HG03575 (cell line): ENCODE measurements around the gene MMADHC.
A peak's percentile ranks its signal among the peaks of the same experiment; 100 is the strongest.

ENCODE experiments used
- ATAC-seq: cut with Tn5 transposase; IDR thresholded peaks from one replicate; pipeline ENCODE4 v1.9.1; 2021; ENCODE audit not compliant: unreplicated experiment, insufficient number of reproducible peaks, low FRiP score; ENCODE audit errors: extremely low read depth

The MMADHC gene

DNA sequence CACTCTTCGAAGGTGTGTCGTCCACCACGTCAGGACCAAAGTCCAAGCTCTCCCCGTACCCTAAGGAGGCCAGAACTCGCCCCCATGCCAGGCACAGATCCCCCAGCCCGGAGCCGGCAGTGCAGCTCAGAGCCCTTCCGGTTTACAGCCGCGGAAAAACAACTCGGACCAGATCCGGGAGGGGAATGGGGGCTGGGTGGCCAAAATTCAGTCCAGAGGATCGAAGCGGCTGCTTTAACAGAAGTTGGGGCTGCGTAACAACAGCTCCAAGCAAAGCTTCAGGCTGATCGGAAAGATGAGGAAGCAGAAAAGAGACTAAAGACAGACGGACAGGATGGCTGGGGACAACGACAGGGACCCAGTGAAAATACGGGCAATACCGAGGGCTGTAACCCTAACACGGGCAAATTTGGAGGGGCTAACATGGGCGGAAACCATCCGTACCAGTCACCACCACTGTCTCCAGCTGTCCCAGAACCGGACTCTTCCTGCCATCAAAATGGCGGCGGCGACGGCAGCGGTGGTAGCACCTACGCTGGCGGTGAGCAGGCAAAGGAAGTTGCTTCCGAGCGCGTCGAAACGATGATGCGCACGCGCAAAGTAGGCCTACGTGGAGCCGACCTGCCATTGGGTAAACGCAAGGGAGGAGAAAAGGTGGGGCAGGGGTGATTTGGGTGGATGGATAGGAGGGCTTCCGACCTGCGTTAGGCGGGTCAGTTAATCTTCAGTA is at the start of gene MMADHC:
Gene MMADHC, minus strand, starts transcription at position 556 of the 730 bp plus-strand sequence. CDS start 678 bp downstream, outside the sequence.
- ATAC-seq, result peak; percentile 96

DNA sequence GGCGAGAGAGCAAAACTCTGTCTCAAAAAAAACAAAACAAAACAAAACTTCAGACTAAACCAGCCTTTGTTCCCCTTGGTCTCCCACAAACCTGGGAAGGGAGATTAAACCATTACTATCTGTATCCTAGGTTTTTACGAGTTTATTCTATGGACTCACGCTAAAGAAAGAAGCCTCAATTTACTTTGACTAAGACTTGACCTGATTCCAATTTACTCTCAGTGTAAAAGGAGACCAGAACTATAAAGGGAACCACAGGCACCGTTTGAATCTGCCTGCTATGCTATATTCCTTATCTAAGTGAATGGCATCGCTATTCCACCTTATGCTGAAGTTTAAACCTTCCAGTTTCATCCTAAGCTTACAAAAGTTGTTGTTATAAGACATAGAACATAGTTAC is 46.5 kb upstream of the MMADHC start:
- no peak for ATAC-seq

DNA sequence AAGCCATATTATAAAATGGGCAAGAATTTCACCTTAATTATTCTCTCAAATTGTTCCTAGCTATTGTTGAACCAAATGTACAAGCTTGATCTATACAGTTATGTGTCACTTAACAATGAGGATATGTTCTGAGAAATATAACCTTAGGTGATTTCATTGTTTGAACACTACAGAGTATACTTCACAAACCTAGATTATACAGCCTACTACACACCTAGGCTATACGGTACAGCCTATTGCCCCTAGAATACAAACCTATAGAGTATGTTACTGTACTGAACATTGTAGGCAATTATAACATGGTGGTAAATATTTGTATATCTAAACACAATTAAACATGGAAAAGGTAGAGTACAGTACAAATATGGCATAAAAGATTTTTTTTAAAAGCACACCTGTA is 42.9 kb upstream of the MMADHC start:
- ATAC-seq, result no peak

GRCh38 chr2:149629026-149629425 is 41.5 kb upstream of the MMADHC start:
- no peak for ATAC-seq

GRCh38 chr2:149627111-149627801 is 39.7 kb upstream of the MMADHC start:
- ATAC-seq, result no peak

- ATAC-seq, result no peak
Observed at GRCh38 chr2:149625671-149626070, 38.1 kb upstream of the MMADHC start.

DNA sequence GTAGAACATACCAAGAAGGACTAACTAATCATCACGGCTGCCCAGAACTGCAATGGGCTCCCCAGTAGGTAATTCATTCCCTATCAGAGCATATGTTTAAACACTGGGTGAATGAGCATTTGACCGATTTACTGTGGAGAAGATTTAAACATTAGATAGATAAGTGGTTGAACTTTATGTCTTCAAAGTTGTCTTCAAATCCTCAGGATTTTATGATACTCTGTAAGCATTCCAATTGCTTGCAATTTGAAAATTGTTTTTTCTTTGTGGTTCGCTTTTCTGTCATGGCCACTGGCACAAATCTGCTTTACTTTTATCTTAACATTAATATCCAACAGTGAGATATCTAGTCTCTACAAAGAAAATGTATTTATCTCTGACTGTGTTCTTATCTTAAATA is 37.7 kb upstream of the MMADHC start:
- ATAC-seq, result no peak

- ATAC-seq, result no peak
Observed at GRCh38 chr2:149622343-149622742, 34.8 kb upstream of the MMADHC start.

DNA sequence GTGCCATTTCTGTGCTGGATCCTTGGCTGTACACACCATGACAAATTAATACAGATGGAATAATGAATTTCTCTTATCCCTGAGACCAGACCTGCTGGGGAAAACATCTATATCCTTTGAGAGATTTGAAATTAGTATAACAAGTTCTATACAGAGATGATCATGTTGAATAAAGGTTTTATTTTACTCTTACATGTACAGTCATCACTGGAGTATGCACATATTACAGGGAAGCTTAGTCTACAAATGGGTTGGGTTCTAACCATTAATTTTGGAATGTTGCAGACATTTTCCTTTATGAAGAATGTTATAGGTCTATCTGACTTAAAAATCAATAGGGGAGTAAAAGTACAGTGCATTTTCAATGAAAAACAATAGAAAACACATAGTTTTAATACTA is 29.9 kb upstream of the MMADHC start:
- ATAC-seq, result no peak

DNA sequence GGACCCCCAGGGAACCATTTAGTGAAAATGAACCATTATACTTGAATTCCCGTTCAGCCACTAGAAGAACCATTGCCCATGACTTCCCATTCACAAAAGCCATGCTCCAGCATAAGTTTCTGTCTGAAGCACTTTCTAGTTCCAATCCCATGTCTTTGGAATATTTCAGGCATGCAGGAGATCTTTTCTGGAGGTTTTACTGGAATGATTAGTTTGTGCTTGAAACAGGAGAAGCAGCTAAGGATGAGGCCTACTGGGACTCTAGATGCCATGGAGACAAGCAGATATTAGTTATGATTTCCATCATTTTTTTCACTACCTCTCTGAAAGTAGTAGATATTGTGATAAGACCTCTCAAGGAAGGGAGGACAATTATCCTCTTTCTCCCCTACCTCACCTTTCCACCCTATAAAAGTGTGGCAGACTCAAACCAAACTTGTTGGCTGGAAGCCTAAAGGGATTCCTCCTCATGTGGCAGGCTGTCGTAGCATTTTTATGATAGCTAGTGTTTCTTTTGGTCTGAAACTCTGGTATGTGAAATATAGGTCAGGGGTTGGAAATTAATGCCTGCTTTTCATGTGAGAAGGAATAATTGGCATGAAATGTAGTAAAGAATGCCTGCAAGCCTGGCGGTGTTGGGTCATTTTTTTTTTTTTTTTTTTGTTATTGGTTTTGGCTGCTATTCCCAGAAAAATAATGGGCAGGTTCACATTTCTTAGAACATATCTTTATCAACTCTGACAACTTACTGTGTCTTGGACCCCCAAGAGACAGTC is 29.3 kb upstream of the MMADHC start:
- no peak for ATAC-seq

DNA sequence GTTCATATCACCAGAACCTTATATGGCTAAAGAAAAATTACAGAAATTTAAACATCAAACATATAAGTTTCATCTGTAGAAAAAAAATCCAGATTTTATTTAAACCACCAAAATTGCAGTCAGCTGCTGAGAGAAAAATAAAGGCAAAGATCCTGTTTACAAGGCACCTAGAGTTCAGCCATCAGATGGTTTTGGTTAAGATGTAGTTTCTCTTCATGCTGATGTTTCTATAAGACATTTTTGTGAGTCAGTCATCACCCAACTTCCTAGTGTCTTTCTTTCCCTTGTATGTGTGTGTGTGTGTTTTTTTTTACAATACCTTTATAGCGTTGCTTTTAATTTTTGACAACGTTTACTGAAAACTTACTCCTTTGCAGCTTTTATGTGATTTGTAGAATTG is 26.1 kb upstream of the MMADHC start:
- ATAC-seq, result no peak

DNA sequence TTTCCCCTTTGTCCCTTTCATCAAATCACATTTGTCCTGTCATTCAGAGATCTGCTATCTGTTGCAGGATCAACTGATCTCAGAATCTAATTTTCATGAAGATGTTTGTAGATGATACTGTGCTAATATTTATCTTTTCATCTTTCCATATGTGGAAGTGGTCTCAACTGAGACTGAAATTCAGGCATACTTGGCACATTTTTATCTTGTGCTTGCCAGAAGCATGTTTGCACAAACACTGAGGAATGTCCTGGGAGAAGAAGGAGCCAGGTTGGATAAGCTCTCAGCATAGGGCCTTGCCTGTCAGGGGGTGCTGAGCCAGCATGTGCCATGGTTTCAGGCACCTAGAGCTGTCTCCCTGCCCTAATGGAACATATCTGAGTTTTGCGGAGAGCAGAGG is 24.5 kb upstream of the MMADHC start:
- ATAC-seq, result no peak

DNA sequence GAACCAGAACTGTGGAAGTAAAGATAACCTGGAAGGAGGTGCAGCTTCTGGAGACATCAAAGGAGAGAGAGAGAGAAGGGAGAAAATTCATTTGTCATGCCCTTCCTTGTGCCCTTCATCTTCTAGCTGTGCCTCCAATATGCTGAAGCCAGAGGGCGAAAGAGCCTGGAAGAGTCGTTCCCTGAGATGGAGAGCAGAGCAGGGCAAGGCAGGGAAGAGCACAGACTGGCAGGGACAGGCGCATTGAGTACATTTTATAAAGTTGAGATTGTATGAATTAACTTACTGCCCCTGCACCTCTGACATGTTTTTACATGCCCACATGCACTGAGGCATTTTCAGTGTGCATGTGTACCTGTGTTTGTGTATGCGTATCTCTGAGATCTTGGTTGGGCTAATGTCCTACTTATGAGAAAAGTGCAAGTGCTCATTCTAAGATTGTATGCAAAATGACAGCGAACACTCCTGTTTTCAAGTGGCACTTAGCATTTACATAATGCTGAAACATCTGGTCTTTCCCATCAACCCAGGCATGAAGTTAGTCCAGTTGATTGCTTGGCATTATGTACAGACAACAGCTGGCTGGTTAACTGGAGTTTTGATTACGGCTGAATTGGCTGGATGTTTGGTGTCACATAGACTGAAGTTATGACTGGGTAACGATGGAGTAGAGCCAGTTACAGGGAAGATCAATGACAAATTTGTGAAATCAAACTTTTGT is 23.7 kb upstream of the MMADHC start:
- no peak for ATAC-seq

DNA sequence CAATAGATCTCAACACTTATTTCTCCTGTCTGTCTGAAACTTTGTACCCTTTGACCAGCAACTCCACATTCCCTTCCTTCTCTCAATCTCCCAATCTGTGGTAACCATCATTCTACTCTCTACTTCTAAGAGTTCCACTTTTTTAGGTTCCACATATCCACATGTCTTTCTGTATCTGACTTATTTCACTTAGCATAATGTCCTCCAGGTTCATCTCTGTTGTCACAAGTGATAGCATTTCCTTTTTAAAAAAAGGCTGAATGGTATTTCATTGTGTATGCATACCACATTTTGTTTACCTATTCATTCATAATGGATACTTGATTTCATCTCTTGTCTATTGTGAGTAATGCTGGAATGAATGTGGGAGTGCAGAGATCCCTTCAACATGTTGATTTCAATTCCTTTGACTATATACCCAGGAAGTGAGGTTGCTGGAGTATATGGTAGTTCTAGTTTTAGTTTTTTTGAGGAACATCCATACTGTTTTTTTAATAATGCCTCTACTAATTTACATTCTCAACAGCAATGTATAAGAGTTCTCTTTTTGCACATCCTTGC is 18.8 kb upstream of the MMADHC start:
- ATAC-seq, result no peak

DNA sequence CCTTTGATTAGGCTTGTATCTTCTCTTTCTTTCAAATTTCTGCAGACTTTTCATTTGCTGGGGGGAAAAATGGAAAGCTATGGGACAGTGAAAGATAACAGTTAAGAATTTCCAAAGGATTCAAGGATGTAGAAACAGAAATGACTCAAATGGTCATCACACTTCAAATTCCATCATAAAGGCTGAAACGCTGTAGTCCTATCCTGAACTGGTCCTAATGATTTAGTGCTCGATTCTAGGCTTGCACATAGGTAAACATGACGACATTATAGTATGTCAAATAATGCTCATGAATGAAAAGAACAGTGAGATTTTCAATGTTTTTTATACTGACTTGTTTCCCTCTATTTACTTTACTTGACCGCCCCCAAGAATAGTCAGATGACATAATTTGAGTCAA is 15.7 kb upstream of the MMADHC start:
- ATAC-seq, result no peak

GRCh38 chr2:149601141-149601796 is 13.7 kb upstream of the MMADHC start:
- ATAC-seq, result no peak

GRCh38 chr2:149597668-149598326 is 10.2 kb upstream of the MMADHC start:
- peak; percentile 97 for ATAC-seq

DNA sequence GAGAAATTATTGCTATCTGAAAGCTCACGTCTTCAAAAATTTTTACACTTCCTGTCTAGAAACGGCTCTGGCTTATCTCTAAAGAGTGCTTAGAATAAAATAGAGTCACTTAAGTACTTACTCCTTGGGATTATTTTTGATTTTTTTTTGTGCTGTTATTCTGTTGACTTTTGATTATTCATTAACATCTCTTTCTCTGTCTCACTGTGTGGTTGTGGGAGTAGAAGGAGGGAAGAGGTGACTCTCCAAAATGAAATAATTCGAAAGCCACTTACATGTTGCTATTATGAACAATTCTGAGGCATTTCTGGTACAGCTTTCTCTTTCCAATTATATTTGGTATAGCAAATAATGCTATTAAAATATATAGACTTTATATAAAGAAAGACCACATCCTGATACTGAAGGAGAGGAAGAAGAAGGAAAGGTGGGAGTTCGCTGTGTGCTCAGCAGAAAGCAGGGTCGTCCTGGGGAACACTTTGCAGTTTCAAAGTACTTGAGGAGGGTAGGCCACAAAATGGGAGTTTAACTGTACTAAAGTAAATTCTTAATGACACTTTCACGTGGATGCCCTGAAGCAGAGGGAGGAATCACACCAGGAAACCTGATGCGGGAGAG is 9.6 kb upstream of the MMADHC start:
- no peak for ATAC-seq
